ENCODE measurements around the gene GRIK3. TPM values are rescaled to one million over a fixed set of nuclear protein-coding genes. Genes with fewer than 3 reads are reported as not detected.

GRIK3 gene
- total and polyA plus RNA-seq, 2 experiments from 2014 or later: 0.31 to 2.9 TPM

DNA sequence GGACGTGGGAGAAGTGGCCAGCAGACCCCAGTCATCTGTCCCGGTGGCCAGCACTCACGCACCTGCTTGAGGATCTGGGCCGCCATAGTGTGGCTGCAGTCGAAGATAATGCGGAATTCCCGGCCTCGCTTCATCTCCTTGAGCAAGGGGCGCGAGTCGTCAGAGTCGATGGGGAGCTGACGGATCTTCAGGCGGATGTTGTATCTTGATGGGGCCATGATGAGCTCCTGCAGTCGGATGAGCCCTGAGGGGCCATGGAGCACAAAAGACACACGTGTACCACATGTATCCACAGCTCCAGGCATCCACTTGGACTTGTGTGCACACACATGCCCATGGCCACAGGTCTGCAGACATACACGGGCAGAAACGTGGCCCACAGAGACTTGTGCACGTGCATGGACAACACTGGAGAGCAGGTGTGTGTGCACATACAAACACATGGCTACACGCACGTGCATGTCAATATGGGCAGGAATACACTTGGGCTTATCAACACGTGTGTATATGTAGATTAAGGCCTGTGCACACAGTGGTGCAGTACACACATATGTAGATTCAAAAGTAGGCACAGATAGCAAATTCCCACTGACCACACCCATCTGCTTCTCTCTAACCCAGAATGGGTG, 162.1 kb downstream of the GRIK3 start:
- ATAC-seq (no peak), DNase-seq (ENCODE audit: low spot score) (no peak)
- H3K4me1 ChIP-seq (ENCODE audit: insufficient read depth): no peaks in the 10 kb centered on the region
- no peak overlapping the region for H3K4me2 ChIP-seq
- H3K27me3 ChIP-seq (ENCODE audit: insufficient read depth): no peaks in the 10 kb centered on the region
- no peak for TF ChIP-seq ZNF114 (CRISPR knock-in tag; IDR thresholded peaks at IDR 0.05)
- TF ChIP-seq JUNB (IDR thresholded peaks at IDR 0.05; ENCODE audit: unreplicated experiment): no peak
- TF ChIP-seq, protein P1, sequence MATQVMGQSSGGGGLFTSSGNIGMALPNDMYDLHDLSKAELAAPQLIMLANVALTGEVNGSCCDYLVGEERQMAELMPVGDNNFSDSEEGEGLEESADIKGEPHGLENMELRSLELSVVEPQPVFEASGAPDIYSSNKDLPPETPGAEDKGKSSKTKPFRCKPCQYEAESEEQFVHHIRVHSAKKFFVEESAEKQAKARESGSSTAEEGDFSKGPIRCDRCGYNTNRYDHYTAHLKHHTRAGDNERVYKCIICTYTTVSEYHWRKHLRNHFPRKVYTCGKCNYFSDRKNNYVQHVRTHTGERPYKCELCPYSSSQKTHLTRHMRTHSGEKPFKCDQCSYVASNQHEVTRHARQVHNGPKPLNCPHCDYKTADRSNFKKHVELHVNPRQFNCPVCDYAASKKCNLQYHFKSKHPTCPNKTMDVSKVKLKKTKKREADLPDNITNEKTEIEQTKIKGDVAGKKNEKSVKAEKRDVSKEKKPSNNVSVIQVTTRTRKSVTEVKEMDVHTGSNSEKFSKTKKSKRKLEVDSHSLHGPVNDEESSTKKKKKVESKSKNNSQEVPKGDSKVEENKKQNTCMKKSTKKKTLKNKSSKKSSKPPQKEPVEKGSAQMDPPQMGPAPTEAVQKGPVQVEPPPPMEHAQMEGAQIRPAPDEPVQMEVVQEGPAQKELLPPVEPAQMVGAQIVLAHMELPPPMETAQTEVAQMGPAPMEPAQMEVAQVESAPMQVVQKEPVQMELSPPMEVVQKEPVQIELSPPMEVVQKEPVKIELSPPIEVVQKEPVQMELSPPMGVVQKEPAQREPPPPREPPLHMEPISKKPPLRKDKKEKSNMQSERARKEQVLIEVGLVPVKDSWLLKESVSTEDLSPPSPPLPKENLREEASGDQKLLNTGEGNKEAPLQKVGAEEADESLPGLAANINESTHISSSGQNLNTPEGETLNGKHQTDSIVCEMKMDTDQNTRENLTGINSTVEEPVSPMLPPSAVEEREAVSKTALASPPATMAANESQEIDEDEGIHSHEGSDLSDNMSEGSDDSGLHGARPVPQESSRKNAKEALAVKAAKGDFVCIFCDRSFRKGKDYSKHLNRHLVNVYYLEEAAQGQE (IDR thresholded peaks at IDR 0.05; ENCODE audit: unreplicated experiment): no peak
- no peak for TF ChIP-seq POLR2AphosphoS5 (IDR thresholded peaks at IDR 0.05; ENCODE audit: low read depth)
- TF ChIP-seq, protein P2, sequence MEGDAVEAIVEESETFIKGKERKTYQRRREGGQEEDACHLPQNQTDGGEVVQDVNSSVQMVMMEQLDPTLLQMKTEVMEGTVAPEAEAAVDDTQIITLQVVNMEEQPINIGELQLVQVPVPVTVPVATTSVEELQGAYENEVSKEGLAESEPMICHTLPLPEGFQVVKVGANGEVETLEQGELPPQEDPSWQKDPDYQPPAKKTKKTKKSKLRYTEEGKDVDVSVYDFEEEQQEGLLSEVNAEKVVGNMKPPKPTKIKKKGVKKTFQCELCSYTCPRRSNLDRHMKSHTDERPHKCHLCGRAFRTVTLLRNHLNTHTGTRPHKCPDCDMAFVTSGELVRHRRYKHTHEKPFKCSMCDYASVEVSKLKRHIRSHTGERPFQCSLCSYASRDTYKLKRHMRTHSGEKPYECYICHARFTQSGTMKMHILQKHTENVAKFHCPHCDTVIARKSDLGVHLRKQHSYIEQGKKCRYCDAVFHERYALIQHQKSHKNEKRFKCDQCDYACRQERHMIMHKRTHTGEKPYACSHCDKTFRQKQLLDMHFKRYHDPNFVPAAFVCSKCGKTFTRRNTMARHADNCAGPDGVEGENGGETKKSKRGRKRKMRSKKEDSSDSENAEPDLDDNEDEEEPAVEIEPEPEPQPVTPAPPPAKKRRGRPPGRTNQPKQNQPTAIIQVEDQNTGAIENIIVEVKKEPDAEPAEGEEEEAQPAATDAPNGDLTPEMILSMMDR (conservative IDR thresholded peaks at IDR 0.05; ENCODE audit: low read depth in 2 of 2): no peak
- TF ChIP-seq, protein P3, sequence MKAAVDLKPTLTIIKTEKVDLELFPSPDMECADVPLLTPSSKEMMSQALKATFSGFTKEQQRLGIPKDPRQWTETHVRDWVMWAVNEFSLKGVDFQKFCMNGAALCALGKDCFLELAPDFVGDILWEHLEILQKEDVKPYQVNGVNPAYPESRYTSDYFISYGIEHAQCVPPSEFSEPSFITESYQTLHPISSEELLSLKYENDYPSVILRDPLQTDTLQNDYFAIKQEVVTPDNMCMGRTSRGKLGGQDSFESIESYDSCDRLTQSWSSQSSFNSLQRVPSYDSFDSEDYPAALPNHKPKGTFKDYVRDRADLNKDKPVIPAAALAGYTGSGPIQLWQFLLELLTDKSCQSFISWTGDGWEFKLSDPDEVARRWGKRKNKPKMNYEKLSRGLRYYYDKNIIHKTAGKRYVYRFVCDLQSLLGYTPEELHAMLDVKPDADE (IDR thresholded peaks at IDR 0.05): no peak
- TF ChIP-seq CREB1 (CRISPR knock-in tag; IDR thresholded peaks at IDR 0.05; ENCODE audit: low read depth): no peak
- TF ChIP-seq EZH2phosphoT487 (IDR thresholded peaks at IDR 0.05; ENCODE audit: unreplicated experiment): no peak
- no peak for TF ChIP-seq EZH2 (IDR thresholded peaks at IDR 0.05; ENCODE audit: low read depth, unreplicated experiment)
- TF ChIP-seq, protein P4, sequence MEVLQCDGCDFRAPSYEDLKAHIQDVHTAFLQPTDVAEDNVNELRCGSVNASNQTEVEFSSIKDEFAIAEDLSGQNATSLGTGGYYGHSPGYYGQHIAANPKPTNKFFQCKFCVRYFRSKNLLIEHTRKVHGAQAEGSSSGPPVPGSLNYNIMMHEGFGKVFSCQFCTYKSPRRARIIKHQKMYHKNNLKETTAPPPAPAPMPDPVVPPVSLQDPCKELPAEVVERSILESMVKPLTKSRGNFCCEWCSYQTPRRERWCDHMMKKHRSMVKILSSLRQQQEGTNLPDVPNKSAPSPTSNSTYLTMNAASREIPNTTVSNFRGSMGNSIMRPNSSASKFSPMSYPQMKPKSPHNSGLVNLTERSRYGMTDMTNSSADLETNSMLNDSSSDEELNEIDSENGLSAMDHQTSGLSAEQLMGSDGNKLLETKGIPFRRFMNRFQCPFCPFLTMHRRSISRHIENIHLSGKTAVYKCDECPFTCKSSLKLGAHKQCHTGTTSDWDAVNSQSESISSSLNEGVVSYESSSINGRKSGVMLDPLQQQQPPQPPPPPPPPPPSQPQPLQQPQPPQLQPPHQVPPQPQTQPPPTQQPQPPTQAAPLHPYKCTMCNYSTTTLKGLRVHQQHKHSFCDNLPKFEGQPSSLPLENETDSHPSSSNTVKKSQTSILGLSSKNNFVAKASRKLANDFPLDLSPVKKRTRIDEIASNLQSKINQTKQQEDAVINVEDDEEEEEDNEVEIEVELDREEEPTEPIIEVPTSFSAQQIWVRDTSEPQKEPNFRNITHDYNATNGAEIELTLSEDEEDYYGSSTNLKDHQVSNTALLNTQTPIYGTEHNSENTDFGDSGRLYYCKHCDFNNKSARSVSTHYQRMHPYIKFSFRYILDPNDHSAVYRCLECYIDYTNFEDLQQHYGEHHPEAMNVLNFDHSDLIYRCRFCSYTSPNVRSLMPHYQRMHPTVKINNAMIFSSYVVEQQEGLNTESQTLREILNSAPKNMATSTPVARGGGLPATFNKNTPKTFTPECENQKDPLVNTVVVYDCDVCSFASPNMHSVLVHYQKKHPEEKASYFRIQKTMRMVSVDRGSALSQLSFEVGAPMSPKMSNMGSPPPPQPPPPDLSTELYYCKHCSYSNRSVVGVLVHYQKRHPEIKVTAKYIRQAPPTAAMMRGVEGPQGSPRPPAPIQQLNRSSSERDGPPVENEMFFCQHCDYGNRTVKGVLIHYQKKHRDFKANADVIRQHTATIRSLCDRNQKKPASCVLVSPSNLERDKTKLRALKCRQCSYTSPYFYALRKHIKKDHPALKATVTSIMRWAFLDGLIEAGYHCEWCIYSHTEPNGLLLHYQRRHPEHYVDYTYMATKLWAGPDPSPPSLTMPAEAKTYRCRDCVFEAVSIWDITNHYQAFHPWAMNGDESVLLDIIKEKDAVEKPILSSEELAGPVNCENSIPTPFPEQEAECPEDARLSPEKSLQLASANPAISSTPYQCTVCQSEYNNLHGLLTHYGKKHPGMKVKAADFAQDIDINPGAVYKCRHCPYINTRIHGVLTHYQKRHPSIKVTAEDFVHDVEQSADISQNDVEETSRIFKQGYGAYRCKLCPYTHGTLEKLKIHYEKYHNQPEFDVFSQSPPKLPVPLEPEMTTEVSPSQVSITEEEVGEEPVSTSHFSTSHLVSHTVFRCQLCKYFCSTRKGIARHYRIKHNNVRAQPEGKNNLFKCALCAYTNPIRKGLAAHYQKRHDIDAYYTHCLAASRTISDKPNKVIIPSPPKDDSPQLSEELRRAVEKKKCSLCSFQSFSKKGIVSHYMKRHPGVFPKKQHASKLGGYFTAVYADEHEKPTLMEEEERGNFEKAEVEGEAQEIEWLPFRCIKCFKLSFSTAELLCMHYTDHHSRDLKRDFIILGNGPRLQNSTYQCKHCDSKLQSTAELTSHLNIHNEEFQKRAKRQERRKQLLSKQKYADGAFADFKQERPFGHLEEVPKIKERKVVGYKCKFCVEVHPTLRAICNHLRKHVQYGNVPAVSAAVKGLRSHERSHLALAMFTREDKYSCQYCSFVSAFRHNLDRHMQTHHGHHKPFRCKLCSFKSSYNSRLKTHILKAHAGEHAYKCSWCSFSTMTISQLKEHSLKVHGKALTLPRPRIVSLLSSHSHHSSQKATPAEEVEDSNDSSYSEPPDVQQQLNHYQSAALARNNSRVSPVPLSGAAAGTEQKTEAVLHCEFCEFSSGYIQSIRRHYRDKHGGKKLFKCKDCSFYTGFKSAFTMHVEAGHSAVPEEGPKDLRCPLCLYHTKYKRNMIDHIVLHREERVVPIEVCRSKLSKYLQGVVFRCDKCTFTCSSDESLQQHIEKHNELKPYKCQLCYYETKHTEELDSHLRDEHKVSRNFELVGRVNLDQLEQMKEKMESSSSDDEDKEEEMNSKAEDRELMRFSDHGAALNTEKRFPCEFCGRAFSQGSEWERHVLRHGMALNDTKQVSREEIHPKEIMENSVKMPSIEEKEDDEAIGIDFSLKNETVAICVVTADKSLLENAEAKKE (CRISPR knock-in tag; IDR thresholded peaks at IDR 0.05): no peak
- no peak for TF ChIP-seq NANOG (IDR thresholded peaks at IDR 0.05; ENCODE audit: borderline replicate concordance)
- no peak for TF ChIP-seq ZNF331 (CRISPR knock-in tag; IDR thresholded peaks at IDR 0.05; ENCODE audit: low read depth)
- TF ChIP-seq STAT1 (IDR thresholded peaks at IDR 0.05; ENCODE audit: unreplicated experiment): no peak
- no peaks in the 10 kb centered on the region for H3K79me2 ChIP-seq (replicated peaks; ENCODE audit: insufficient read depth)
- Mint-ChIP-seq H3K4me1 (peaks cover 7% of the 10 kb centered on the region; the same call in 1 of the 3 replicates), H3K27me3 (ENCODE audit: insufficient read depth, low read depth, poor library complexity) (peaks cover 9% of the 10 kb centered on the region), H3K27ac (no peak overlapping the region), H3K9me3 (no peaks in the 10 kb centered on the region), H3K36me3 (ENCODE audit: low read depth) (no peaks in the 10 kb centered on the region), H3K4me3 (no peak overlapping the region)
- no peaks in the 10 kb centered on the region for H3F3A ChIP-seq (replicated peaks; ENCODE audit: low read depth)
- H3K4me3 ChIP-seq: no peak overlapping the region
- no peaks in the 10 kb centered on the region for H3K36me3 ChIP-seq (ENCODE audit: insufficient read depth)
- no peak overlapping the region for H3K27ac ChIP-seq (ENCODE audit: low read depth)
- no peaks in the 10 kb centered on the region for H3K9me2 ChIP-seq (ENCODE audit: insufficient read depth)
- H4K20me1 ChIP-seq (replicated peaks; ENCODE audit: insufficient read depth): no peaks in the 10 kb centered on the region
- no peak overlapping the region for H2AFZ ChIP-seq
